GM12875 (cell line): ENCODE data around the gene NRG2.

Experiments used
- H3K4me3 ChIP-seq: one replicate; pipeline ENCODE4 v1.5.1; 2011; ENCODE audit warnings: low read depth, low read length, control low read depth
- TF ChIP-seq, protein P1 (sequence below): IDR thresholded peaks from 2 replicates; pipeline ENCODE4 v1.5.1; 2011; ENCODE audit warnings: low read depth, mild to moderate bottlenecking, control low read depth, inconsistent platforms, low read length, moderate library complexity, borderline replicate concordance; ENCODE audit not compliant: insufficient read depth

NRG2 gene

DNA sequence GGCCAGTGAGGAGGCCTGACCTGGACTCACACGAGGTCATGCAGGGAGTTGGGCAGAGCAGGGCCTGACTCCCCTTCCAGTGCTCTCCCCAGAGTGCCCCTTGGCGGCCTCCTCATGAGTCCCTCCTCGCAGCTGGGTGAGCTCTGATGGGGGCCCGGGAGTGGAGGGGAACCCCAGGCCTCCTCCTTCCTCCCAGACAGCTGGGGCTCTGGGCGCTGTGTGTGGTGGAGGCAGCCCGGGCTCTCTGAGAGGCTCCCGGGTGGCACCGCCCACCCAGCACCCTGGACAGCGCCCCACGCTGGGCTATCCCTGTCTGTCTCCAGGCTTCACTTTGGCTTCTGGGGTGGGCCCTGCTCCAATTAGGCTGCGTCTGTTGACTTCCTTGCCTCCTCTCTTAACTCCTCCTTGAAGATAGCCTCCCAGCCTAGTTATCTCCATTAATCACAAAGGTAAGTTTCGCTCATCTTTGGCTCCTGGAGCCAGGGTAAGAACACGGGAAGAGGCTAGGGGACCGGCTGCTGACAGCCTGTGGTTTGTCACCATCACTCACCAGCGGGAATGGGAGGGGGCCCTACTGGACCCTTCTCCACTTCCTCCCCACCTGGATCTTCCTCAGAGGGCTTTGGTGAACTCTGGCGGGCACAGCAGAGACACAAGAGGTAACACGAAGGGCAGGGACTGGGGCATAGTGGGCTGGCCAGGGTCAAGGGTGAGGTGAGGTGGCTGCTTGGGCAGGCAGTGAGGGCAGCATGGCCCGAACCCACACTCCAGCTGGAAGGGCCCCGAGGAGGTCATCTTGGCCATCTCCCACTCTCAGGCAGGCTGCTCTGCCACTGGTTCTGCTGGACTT is 234.4 kb downstream of the NRG2 start:
- no peak overlapping the region for H3K4me3 ChIP-seq
- TF ChIP-seq, protein P1, sequence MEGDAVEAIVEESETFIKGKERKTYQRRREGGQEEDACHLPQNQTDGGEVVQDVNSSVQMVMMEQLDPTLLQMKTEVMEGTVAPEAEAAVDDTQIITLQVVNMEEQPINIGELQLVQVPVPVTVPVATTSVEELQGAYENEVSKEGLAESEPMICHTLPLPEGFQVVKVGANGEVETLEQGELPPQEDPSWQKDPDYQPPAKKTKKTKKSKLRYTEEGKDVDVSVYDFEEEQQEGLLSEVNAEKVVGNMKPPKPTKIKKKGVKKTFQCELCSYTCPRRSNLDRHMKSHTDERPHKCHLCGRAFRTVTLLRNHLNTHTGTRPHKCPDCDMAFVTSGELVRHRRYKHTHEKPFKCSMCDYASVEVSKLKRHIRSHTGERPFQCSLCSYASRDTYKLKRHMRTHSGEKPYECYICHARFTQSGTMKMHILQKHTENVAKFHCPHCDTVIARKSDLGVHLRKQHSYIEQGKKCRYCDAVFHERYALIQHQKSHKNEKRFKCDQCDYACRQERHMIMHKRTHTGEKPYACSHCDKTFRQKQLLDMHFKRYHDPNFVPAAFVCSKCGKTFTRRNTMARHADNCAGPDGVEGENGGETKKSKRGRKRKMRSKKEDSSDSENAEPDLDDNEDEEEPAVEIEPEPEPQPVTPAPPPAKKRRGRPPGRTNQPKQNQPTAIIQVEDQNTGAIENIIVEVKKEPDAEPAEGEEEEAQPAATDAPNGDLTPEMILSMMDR, result no peak

DNA sequence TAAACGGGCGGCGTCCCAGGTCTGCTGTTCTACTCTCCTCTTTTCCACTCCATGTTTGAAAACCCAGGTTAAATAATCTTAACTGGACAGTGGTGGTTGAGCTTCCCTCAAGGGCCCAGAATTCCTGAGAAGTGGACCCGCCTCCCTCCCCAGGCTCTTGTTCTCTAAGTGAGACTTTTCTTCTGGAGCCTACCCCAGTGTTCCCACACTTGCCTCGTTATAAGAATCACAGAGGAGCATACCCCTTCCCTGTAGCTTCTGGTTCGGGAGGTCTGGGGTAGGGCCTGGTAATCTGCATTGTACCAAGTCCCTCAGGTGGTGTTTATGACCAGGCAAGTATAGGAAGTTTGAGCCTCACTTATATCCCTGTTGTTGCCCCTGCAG is 235.5 kb downstream of the NRG2 start:
- TF ChIP-seq, protein P1, result no peak

DNA sequence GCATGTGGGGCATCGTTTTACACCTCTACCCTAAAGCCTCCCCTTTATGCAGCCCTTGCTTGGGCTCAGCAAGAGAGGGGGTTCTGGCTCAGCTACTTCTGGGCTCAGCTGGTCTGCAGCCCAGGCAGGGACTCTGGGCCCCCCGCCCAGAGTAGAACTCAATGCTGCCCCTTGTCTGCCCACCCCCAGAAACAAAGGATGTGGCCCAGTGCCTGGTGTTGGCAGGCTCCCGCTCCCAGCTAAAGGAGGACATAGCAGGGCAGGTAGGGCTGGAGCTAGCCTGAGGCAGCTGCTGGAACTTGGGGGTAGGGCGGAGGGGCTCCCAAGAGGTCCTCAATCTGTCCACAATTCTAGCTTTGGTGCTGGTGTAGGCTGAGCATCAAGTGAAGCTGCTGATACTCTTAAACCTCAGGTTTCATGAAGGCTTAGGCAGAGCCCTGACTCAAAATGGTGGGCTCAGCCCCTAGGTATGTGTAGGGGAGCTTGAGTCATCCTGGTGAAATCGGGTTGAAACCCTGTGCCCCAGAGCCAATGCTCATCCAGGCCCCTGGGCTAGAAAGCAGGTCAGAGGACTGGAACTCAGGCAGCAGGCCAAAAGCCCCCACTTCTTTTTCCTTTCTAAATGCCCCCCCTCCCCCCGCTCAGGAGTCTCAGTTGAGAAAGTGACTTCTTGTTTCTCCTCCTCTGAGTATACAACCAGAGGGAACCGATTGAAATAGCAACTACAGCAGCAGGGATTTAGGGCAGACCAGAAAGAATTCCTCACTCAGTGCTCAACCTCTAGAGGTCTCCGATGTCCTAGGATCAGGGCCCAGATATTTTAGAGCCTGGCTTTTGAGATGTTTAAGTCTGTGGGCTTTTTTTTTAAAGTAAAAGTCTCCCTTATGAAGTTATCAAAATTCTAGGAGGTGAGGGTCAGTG is 236.1 kb downstream of the NRG2 start:
- TF ChIP-seq, protein P1, result no peak
- H3K4me3 ChIP-seq, result no peak overlapping the region

More for the DNA sequence above, 235.5 kb downstream of the NRG2 start:
- no peak overlapping the region for H3K4me3 ChIP-seq

DNA sequence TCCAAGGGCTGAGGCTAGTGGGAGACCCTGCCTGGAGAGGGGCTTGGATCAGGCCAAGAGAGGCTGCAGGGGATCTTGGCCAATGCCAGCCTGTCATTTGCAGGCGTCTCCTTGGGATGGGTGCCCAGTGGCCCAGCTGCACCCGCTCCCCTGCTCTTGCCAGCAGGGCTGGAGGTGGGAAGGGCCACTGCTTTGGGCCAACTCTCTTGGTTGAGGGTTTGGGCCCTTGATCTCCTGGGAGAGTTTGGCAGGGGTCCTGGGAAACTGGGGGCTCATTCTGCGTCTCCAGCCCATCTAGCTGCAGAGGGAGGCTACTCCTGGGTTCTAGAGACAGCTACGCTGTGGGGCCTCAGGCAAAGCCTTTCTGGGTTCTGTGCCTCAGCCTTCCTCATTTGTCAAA is 237.0 kb downstream of the NRG2 start:
- TF ChIP-seq, protein P1, result no peak
- no peak overlapping the region for H3K4me3 ChIP-seq

DNA sequence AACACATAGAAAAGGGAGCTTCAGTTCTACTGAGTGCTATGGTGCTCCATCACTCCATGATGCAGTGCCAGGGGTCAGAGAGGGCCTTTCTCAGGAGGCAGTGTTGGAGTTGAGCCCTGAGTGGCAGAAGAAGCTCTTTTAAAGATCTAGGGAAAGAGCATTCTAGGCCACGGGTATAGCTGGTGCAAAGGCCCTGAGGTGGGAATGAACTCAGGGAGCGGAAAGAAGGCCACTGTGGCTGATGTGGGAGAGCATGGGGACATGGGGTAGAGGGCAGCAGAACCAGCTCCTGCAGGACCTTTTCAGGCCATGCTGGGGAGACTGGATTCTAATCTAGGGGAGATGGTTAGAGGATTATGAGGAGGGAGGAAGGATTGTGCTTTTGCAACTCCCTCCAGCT is 237.6 kb downstream of the NRG2 start:
- H3K4me3 ChIP-seq, result no peak overlapping the region
- TF ChIP-seq, protein P1, result no peak

DNA sequence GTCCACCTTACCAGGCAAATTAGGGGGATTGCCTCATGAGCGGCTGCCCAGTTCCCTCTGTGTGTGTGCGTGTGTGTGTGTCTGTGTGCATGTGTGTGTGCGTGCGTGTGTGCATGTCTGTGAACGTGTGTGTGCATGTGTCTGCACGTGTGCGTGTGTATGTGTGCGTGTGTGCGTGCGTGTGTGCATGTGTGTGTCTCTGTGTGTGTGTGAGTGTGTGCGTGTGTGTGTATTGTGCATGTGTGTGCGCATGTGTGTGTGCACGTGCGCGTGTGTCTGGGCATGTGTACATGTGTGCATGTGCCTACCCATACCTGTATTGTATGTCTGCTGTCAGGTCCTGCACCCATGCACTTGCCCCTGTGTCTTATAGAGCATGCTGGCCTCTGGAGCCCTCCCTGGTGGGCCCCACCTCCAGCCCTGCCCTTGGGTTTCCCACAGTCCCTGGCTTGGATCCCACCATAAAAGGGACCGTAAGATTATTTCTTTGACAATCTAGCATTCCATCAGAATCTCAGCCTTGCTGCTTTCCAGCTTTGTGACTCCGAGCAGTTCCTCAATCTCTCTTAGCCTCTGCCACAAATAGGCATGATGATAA is 238.2 kb downstream of the NRG2 start:
- TF ChIP-seq, protein P1, result no peak

More for the DNA sequence above, 238.2 kb downstream of the NRG2 start:
- no peak overlapping the region for H3K4me3 ChIP-seq
